ENCODE data around the gene IQSEC1.

- TF ChIP-seq EZH2 (IDR thresholded peaks at IDR 0.05; ENCODE audit: borderline replicate concordance) (no peak), CTCF (IDR thresholded peaks at IDR 0.05; ENCODE audit: poor library complexity) (no peak)
Measured at GRCh38 chr3:12980596-12981290, 92.5 kb downstream of the IQSEC1 start.

All from hepatocyte (in vitro differentiated cells).